Measurements from ENCODE around the gene TRIM8. TPM values are rescaled to one million over a fixed set of nuclear protein-coding genes. Genes with fewer than 3 reads are reported as not detected.
"Not testable (repeated sequence)": the region's sequence is repeated elsewhere in the genome, so short reads cannot be mapped to it uniquely, and the experiment has no call there.

TRIM8 gene
- total RNA-seq, 4 donors from 2014 or later = 91.7 to 128 (median 106) TPM

GRCh38 chr10:102682981-102683380, 38.7 kb downstream of the TRIM8 start:
- DNase-seq (ENCODE audit: low spot score in 2 of 2) = no peak
- no peak overlapping the region for H3K4me3 ChIP-seq (ENCODE audit: low read depth, poor library complexity, severe bottlenecking)
- TF ChIP-seq POLR2A (IDR thresholded peaks at IDR 0.05) (no peak), CTCF (IDR thresholded peaks at IDR 0.05) (no peak)
- intact Hi-C loops (cut with DNase I; ENCODE audit: low total_unique reads) = no loop called here
- WGBS, 2 donors = 92 to 93% methylated on average over 4 of the region's 4 CpGs

- no peak for DNase-seq (ENCODE audit: low spot score in 2 of 2)
- no peak overlapping the region for H3K4me3 ChIP-seq (ENCODE audit: low read depth, poor library complexity, severe bottlenecking)
- WGBS, 2 donors = 89 to 91% methylated on average over 5 of the region's 5 CpGs
- TF ChIP-seq CTCF (IDR thresholded peaks at IDR 0.05) (no peak), POLR2A (IDR thresholded peaks at IDR 0.05) (no peak)
- intact Hi-C loops (cut with DNase I; ENCODE audit: low total_unique reads) = no loop called here
Observed at GRCh38 chr10:102683736-102684135, 39.5 kb downstream of the TRIM8 start.

GRCh38 chr10:102691285-102692066, 47.2 kb downstream of the TRIM8 start:
- no peak for DNase-seq (ENCODE audit: low spot score in 2 of 2)
- no peak overlapping the region for H3K4me3 ChIP-seq (ENCODE audit: low read depth, poor library complexity, severe bottlenecking)
- 76 to 81% methylated on average over 8 of the region's 8 CpGs for WGBS, 2 donors
- TF ChIP-seq CTCF (IDR thresholded peaks at IDR 0.05) (no peak), POLR2A (IDR thresholded peaks at IDR 0.05) (no peak)
- intact Hi-C loops (cut with DNase I; ENCODE audit: low total_unique reads) = no loop called here

GRCh38 chr10:102695401-102695800, 51.1 kb downstream of the TRIM8 start:
- WGBS, 2 donors = 96% methylated on average over 10 of the region's 10 CpGs
- DNase-seq (ENCODE audit: low spot score in 2 of 2); H3K4me3 ChIP-seq (ENCODE audit: low read depth, poor library complexity, severe bottlenecking); intact Hi-C loops (cut with DNase I; ENCODE audit: low total_unique reads): not testable (repeated sequence)

DNA sequence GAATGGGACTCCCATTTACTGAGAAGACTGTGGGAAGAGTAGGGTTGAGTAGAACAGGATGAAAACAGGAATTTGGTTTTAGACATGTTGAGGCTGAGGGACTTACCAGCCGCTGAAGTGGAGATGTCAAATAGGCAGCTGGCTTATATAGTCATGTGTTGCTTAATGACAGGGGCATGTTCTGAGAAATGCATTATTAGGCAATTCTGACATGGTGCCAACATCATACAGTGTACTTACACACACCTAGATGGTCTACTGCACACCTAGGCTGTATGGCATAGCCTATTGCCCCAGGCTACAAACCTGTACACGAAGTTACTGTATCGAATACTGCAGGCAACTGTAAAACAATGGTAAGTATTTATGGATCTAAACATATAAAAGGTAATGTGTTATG, 52.5 kb downstream of the TRIM8 start:
- no peak for DNase-seq (ENCODE audit: low spot score in 2 of 2)

DNA sequence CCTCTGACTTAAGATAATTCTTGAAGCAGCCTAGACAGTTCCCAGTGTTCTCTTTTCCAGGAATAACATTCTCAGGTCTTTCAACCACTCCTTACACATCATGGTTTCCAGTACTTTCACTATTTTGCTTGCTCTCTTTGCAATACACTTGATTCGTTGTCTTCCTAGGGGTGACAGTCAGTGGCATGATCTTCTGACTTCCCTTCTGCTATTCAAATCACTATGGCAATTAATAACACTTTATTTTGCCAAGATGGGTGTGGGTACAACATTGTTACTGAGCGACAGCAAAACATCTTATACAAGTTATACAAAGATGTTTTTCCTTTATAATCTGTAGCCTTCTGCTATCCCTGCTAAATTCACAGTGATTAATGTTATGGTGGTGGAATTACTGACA, 54.6 kb downstream of the TRIM8 start:
- 29 to 42% methylated on average over 2 of the region's 2 CpGs for WGBS, 2 donors
- intact Hi-C loops (cut with DNase I; ENCODE audit: low total_unique reads) = no loop called here
- DNase-seq (ENCODE audit: low spot score in 2 of 2) = no peak
- H3K4me3 ChIP-seq (ENCODE audit: low read depth, poor library complexity, severe bottlenecking) = no peak overlapping the region
- no peak for TF ChIP-seq POLR2A (IDR thresholded peaks at IDR 0.05)
- no peak for TF ChIP-seq CTCF (IDR thresholded peaks at IDR 0.05)

More for the DNA sequence above, 52.5 kb downstream of the TRIM8 start:
- intact Hi-C loops (cut with DNase I; ENCODE audit: low total_unique reads) = no loop called here
- no peak for TF ChIP-seq POLR2A (IDR thresholded peaks at IDR 0.05)
- TF ChIP-seq CTCF (IDR thresholded peaks at IDR 0.05) = no peak
- H3K4me3 ChIP-seq (ENCODE audit: low read depth, poor library complexity, severe bottlenecking) = no peak overlapping the region
- WGBS, 2 donors = 56 to 81% methylated on average over 3 of the region's 3 CpGs

Data from lower leg skin (tissue), 4 donors.